Skin epidermis (tissue), 12 donors: ENCODE results near the gene ARL15.

Source experiments
- H3K27ac ChIP-seq, 21 experiments: fragments of 200-600 bp; sonication (generic) in 11 of 21; one replicate each; pipeline ENCODE4 v1.5.0; 2020; ENCODE audit warnings: mild to moderate bottlenecking in 3 of 21, inconsistent platforms in 2 of 21, moderate library complexity in 2 of 21
- H3K4me3 ChIP-seq, 7 experiments: fragments of 200-600 bp; sonication (generic) in 2 of 7; one replicate each; pipeline ENCODE4 v1.5.0; 2020; ENCODE audit warnings: inconsistent platforms in 2 of 7, mild to moderate bottlenecking in 2 of 7, moderate library complexity in 1 of 7

ARL15 gene

GRCh38 chr5:54292866-54293265 is 17.5 kb downstream of the ARL15 start:
- peak overlapping the region in 1 of 21 experiments; percentile 27 for H3K27ac ChIP-seq

GRCh38 chr5:54291498-54291897 is 18.9 kb downstream of the ARL15 start:
- Histone ChIP-seq H3K4me3 (no peak overlapping the region), H3K27ac (peak overlapping the region in 2 of 21 experiments; percentile 27 to 34)

More at GRCh38 chr5:54292866-54293265, 17.5 kb downstream of the ARL15 start:
- H3K4me3 ChIP-seq, result no peak overlapping the region

- H3K4me3 ChIP-seq, result no peak overlapping the region
- H3K27ac ChIP-seq, result no peak overlapping the region
Measured at GRCh38 chr5:54289769-54290168, 20.6 kb downstream of the ARL15 start.

GRCh38 chr5:54288568-54289217 is 21.7 kb downstream of the ARL15 start:
- no peak overlapping the region for H3K4me3 ChIP-seq

GRCh38 chr5:54285686-54286085 is 24.7 kb downstream of the ARL15 start:
- Histone ChIP-seq H3K4me3 (no peak overlapping the region), H3K27ac (no peak overlapping the region)

More at GRCh38 chr5:54288568-54289217, 21.7 kb downstream of the ARL15 start:
- H3K27ac ChIP-seq, result no peak overlapping the region

GRCh38 chr5:54284586-54284985 is 25.8 kb downstream of the ARL15 start:
- H3K27ac ChIP-seq, result no peak overlapping the region

GRCh38 chr5:54282876-54283275 is 27.5 kb downstream of the ARL15 start:
- no peak overlapping the region for H3K27ac ChIP-seq
- H3K4me3 ChIP-seq, result no peak overlapping the region

More at GRCh38 chr5:54284586-54284985, 25.8 kb downstream of the ARL15 start:
- H3K4me3 ChIP-seq, result no peak overlapping the region

- Histone ChIP-seq H3K4me3 (no peak overlapping the region), H3K27ac (no peak overlapping the region)
Measured at GRCh38 chr5:54281960-54282692, 28.2 kb downstream of the ARL15 start.

GRCh38 chr5:54279960-54280359 is 30.4 kb downstream of the ARL15 start:
- no peak overlapping the region for H3K27ac ChIP-seq

GRCh38 chr5:54278979-54279717 is 31.2 kb downstream of the ARL15 start:
- peak overlapping the region in 1 of 21 experiments; percentile 10 for H3K27ac ChIP-seq

More at GRCh38 chr5:54279960-54280359, 30.4 kb downstream of the ARL15 start:
- no peak overlapping the region for H3K4me3 ChIP-seq

GRCh38 chr5:54278036-54278830 is 32.1 kb downstream of the ARL15 start:
- H3K4me3 ChIP-seq, result no peak overlapping the region
- H3K27ac ChIP-seq, result peak overlapping the region in 1 of 21 experiments; percentile 10

More at GRCh38 chr5:54278979-54279717, 31.2 kb downstream of the ARL15 start:
- H3K4me3 ChIP-seq, result no peak overlapping the region

- no peak overlapping the region for H3K27ac ChIP-seq
- no peak overlapping the region for H3K4me3 ChIP-seq
Measured at GRCh38 chr5:54276048-54276447, 34.3 kb downstream of the ARL15 start.

GRCh38 chr5:54275361-54275760 is 35.0 kb downstream of the ARL15 start:
- H3K4me3 ChIP-seq, result no peak overlapping the region

GRCh38 chr5:54274944-54275343 is 35.4 kb downstream of the ARL15 start:
- Histone ChIP-seq H3K27ac (no peak overlapping the region), H3K4me3 (no peak overlapping the region)

More at GRCh38 chr5:54275361-54275760, 35.0 kb downstream of the ARL15 start:
- no peak overlapping the region for H3K27ac ChIP-seq

- H3K4me3 ChIP-seq, result no peak overlapping the region
- H3K27ac ChIP-seq, result no peak overlapping the region
Measured at GRCh38 chr5:54273715-54274114, 36.7 kb downstream of the ARL15 start.

- Histone ChIP-seq H3K4me3 (no peak overlapping the region), H3K27ac (no peak overlapping the region)
Measured at GRCh38 chr5:54272746-54273145, 37.6 kb downstream of the ARL15 start.

- no peak overlapping the region for H3K27ac ChIP-seq
- H3K4me3 ChIP-seq, result no peak overlapping the region
Measured at GRCh38 chr5:54270326-54270725, 40.0 kb downstream of the ARL15 start.

- no peak overlapping the region for H3K27ac ChIP-seq
- no peak overlapping the region for H3K4me3 ChIP-seq
Measured at GRCh38 chr5:54264574-54264973, 45.8 kb downstream of the ARL15 start.

- H3K4me3 ChIP-seq, result no peak overlapping the region
- no peak overlapping the region for H3K27ac ChIP-seq
Measured at GRCh38 chr5:54263447-54263846, 46.9 kb downstream of the ARL15 start.

- Histone ChIP-seq H3K4me3 (no peak overlapping the region), H3K27ac (no peak overlapping the region)
Measured at GRCh38 chr5:54261596-54261995, 48.8 kb downstream of the ARL15 start.
